Esophagus muscularis mucosa (tissue), 4 donors: ENCODE results near the gene ROBO1. TPM values are rescaled to one million over a fixed set of nuclear protein-coding genes. Genes with fewer than 3 reads are reported as not detected.

Experiments used
- DNase-seq: peaks from one replicate; pipeline ENCODE4 v3.0.0-alpha.2; 2017; ENCODE audit errors: extremely low spot score
- H3K27ac ChIP-seq, 4 donors: fragments of 200-600 bp; sonication (generic); replicated peaks in 1 of 4; 1 replicate in 3 of 4; 2 replicates in 1 of 4; pipeline ENCODE4 v1.5.1; 2016 to 2019; ENCODE audit warnings: mild to moderate bottlenecking in 1 of 4
- H3K27me3 ChIP-seq, 4 donors: fragments of 200-600 bp; sonication (generic); one replicate each; pipeline versions ENCODE4 v1.5.1 to v1.6.0; 2016 to 2019
- H3K36me3 ChIP-seq, 4 donors: fragments of 200-600 bp; sonication (generic); one replicate each; pipeline ENCODE4 v1.5.1; 2016 to 2019
- H3K4me1 ChIP-seq, 4 donors: fragments of 200-600 bp; sonication (generic); one replicate each; pipeline ENCODE4 v1.5.1; 2016 to 2019
- H3K4me3 ChIP-seq, 4 donors: fragments of 200-600 bp; sonication (generic); 1 replicate in 2 of 4; 2 replicates in 2 of 4; pipeline ENCODE4 v1.5.1; 2016 to 2019; ENCODE audit warnings: mild to moderate bottlenecking in 4 of 4, moderate library complexity in 1 of 4
- H3K9me3 ChIP-seq, 4 donors: fragments of 200-600 bp; sonication (generic); 1 replicate in 3 of 4; 2 replicates in 1 of 4; pipeline ENCODE4 v1.5.1; 2016 to 2019
- EP300 ChIP-seq: sonication (generic); formaldehyde crosslinking; IDR thresholded peaks from one replicate; pipeline ENCODE4 v1.6.1; 2017; ENCODE audit warnings: antibody characterized with exemption
- POLR2A ChIP-seq: fragments of 450-650 bp; IDR thresholded peaks from one replicate; pipeline ENCODE4 v1.6.1; 2017; ENCODE audit warnings: antibody characterized with exemption, moderate library complexity, mild to moderate bottlenecking, low read depth
- POLR2AphosphoS5 ChIP-seq, 2 donors: sonication (generic); formaldehyde crosslinking; IDR thresholded peaks; one replicate each; pipeline ENCODE4 v1.6.1; 2017; ENCODE audit warnings: antibody characterized with exemption in 2 of 2
- WGBS: methylation state at CpG from one replicate; pipeline ENCODE4 v1.1.5; 2018; 5-methylcytosine and 5-hydroxymethylcytosine counted together
- intact Hi-C: fragments of 100-400 bp; cut with DNase I; formaldehyde crosslinking; loops from one replicate; pipeline ENCODE4 v1.15.1; 2023
- total RNA-seq, 4 donors: library from RNA; depleted of rRNA; stranded (reverse); fragments of >200 nt; gene quantifications; one replicate each; pipeline versions ENCODE4 v1.1.0 to v1.2.1, GENCODE V29; 2016
- TF ChIP-seq, protein P1 (sequence below), 3 experiments: fragments of 200-600 bp in 2 of 3; fragments of 450-650 bp in 1 of 3; sonication (generic) in 2 of 3; IDR thresholded peaks; one replicate each; pipeline ENCODE4 v1.5.1; 2017 to 2019; ENCODE audit warnings: antibody characterized with exemption in 3 of 3, mild to moderate bottlenecking in 2 of 3, moderate library complexity in 1 of 3

The ROBO1 gene
- total RNA-seq, 4 donors from 2014 or later: 9.6 to 14.2 (median 12.6) TPM

DNA sequence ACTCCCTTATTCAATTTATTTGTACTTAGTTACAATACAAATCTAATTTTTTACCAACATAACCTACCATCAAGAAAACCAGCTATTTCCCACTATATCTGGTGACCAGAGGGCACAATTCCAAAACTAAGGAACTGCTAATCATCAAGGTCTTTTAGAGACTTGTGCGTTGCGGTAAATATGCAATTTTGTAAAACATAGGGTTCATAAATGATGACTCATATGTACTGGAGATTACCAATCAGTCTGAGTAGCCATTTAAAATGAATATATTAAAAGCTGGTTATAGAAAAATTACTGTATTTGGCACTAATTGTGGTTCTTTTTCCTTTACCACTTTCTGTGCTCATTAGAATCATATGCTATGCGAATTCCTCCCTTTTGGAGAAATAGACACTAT is 859.6 kb downstream of the ROBO1 start:
- no peaks in the 10 kb centered on the region for H3K27me3 ChIP-seq
- intact Hi-C loops: no loop called here
- no peaks in the 10 kb centered on the region for H3K4me1 ChIP-seq
- H3K9me3 ChIP-seq: no peaks in the 10 kb centered on the region
- 90% methylated on average over 3 of the region's 3 CpGs for whole genome bisulfite sequencing
- no peak overlapping the region for H3K27ac ChIP-seq
- H3K36me3 ChIP-seq: no peaks in the 10 kb centered on the region
- no peak overlapping the region for H3K4me3 ChIP-seq
- TF ChIP-seq EP300: no peak
- TF ChIP-seq, protein P1, sequence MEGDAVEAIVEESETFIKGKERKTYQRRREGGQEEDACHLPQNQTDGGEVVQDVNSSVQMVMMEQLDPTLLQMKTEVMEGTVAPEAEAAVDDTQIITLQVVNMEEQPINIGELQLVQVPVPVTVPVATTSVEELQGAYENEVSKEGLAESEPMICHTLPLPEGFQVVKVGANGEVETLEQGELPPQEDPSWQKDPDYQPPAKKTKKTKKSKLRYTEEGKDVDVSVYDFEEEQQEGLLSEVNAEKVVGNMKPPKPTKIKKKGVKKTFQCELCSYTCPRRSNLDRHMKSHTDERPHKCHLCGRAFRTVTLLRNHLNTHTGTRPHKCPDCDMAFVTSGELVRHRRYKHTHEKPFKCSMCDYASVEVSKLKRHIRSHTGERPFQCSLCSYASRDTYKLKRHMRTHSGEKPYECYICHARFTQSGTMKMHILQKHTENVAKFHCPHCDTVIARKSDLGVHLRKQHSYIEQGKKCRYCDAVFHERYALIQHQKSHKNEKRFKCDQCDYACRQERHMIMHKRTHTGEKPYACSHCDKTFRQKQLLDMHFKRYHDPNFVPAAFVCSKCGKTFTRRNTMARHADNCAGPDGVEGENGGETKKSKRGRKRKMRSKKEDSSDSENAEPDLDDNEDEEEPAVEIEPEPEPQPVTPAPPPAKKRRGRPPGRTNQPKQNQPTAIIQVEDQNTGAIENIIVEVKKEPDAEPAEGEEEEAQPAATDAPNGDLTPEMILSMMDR (IDR thresholded peaks at IDR 0.05): no peak
- no peak for TF ChIP-seq POLR2A
- DNase-seq: no peak

DNA sequence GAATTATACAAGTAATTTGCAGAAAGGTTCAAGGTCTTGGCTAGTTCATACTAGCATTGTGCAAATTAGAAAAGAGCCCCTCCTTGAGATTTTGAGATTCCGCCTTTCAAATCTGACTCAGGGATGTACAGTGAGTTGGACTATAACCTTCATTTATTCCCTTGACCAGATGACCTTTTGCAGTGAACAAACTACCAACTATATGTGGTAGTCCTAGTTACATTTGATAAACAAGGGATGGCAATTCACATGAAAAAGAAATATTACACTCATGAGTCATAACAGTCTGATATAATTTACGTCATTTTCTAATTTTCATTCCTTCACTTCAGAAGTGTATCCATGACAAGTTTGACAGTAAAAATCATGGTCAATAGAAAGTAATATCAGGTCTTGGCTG is 860.4 kb downstream of the ROBO1 start:
- no peak overlapping the region for H3K4me3 ChIP-seq
- no peaks in the 10 kb centered on the region for H3K27me3 ChIP-seq
- no peak overlapping the region for H3K27ac ChIP-seq
- WGBS: 94% methylated on average over 2 of the region's 2 CpGs
- no peaks in the 10 kb centered on the region for H3K4me1 ChIP-seq
- intact Hi-C loops: no loop called here
- DNase-seq: no peak
- no peak for TF ChIP-seq POLR2AphosphoS5 (IDR thresholded peaks at IDR 0.05)
- no peaks in the 10 kb centered on the region for H3K36me3 ChIP-seq
- no peaks in the 10 kb centered on the region for H3K9me3 ChIP-seq

DNA sequence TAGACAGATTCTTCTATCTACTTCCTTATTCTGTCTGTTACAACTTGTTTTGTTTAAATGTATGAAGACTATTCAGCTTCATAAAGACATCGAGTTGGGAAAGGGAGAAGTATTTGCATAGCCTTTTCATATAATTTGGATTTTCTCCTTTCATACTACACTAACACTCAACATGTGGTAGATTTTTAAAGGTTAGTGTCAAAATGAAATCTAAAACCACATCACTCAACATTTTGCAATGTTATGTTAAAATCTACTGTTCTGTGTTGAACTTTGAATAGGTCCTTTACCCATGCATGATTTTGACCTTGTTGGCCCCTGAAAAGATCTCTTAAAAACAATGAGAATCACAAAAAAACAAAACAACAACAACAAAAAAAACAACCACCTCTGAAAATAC is 860.9 kb downstream of the ROBO1 start:
- intact Hi-C loops: no loop called here

DNA sequence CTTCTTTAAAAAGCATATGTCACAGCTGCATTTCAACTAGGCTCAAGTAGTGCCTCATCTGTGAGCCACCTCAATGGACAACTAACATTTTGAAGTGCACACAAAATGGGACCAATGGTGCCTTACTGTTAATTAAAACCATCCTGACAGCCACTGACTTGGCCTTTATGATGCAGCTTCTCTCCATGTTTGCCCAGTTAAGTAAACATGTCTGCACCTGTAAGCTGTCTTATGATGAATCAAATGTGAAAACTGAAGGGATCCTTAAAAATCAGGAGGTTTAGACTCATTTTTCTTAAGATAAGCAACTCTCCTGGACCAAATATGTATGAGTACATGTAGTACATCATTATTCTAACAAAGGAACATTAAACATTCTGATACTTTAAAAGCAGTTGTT is 861.6 kb downstream of the ROBO1 start:
- DNase-seq: no peak
- intact Hi-C loops: no loop called here
- Histone ChIP-seq H3K27me3 (no peaks in the 10 kb centered on the region), H3K4me1 (no peaks in the 10 kb centered on the region), H3K27ac (no peak overlapping the region), H3K9me3 (no peaks in the 10 kb centered on the region), H3K36me3 (no peaks in the 10 kb centered on the region), H3K4me3 (no peak overlapping the region)
- no peak for TF ChIP-seq POLR2A
- no peak for TF ChIP-seq EP300
- TF ChIP-seq, protein P1 (IDR thresholded peaks at IDR 0.05): no peak
- TF ChIP-seq POLR2AphosphoS5 (IDR thresholded peaks at IDR 0.05): no peak

More for the DNA sequence above, 860.9 kb downstream of the ROBO1 start:
- no peaks in the 10 kb centered on the region for H3K27me3 ChIP-seq
- no peaks in the 10 kb centered on the region for H3K4me1 ChIP-seq
- no peak for DNase-seq
- no peaks in the 10 kb centered on the region for H3K9me3 ChIP-seq
- H3K36me3 ChIP-seq: no peaks in the 10 kb centered on the region
- TF ChIP-seq, protein P1 (IDR thresholded peaks at IDR 0.05): no peak
- no peak for TF ChIP-seq EP300
- TF ChIP-seq POLR2AphosphoS5 (IDR thresholded peaks at IDR 0.05): no peak
- no peak for TF ChIP-seq POLR2A
- no peak overlapping the region for H3K4me3 ChIP-seq
- no peak overlapping the region for H3K27ac ChIP-seq
- WGBS: 94% methylated on average over 1 of the region's 1 CpG

DNA sequence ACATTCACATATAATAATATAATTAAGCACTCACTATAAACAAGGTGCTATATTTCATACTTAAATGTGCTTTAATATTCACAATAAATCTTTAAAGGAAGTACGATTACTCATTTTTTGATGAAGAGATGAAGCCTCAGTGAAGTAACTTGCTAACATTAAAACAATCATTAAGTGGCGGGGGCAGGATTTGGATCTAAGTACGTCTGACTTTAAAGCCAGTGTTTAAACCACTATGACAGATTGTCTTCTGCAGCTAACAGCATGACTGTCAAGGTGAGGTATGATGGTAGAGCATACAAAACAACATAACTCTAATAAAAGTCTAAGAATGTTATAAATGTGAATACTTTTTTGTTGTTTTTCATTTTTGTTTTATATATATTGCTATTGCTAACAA is 862.1 kb downstream of the ROBO1 start:
- intact Hi-C loops: no loop called here
- 66% methylated on average over 3 of the region's 3 CpGs for WGBS

More for the DNA sequence above, 862.1 kb downstream of the ROBO1 start:
- Histone ChIP-seq H3K4me3 (no peak overlapping the region), H3K4me1 (no peaks in the 10 kb centered on the region), H3K9me3 (no peaks in the 10 kb centered on the region), H3K27ac (no peak overlapping the region), H3K36me3 (no peaks in the 10 kb centered on the region), H3K27me3 (no peaks in the 10 kb centered on the region)
- no peak for TF ChIP-seq POLR2AphosphoS5 (IDR thresholded peaks at IDR 0.05)
- TF ChIP-seq, protein P1 (IDR thresholded peaks at IDR 0.05): no peak
- TF ChIP-seq EP300: no peak
- TF ChIP-seq POLR2A: no peak
- no peak for DNase-seq
